ENCODE results near the gene GPATCH4.

DNA sequence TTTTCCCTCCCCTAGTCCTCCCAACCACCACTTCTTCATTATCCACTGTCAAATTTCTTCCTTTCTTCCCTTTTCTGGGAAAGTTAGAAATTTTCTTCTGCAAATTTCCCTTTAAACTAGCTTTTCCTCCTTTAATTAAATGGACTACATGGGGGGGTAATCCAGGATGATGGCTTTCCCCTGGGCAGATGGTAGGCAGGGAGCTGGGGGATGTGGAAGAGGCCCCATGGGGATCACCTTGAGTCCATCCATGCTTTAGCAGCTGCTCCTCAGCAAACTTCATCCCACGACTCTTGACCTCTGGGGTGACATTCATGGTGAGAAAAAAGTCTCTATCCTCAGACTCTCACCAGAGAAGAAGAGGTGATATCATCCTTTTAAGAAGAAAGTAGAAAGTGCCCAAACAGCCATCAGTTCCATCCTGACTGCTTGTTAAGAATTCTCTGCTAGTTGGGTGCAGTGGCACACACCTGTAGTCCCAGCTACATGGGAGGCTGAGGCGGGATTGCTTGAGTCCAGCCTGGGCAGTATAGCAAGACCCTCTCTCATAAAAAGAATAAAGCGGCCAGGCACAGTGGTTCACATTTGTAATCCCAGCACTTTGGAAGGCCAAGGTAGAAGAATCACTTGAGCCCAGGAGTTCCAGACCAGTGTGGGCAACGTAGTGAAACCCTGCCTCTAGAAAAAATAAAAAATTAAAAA is 2.4 kb downstream of the GPATCH4 start:
- TF ChIP-seq, protein P1, sequence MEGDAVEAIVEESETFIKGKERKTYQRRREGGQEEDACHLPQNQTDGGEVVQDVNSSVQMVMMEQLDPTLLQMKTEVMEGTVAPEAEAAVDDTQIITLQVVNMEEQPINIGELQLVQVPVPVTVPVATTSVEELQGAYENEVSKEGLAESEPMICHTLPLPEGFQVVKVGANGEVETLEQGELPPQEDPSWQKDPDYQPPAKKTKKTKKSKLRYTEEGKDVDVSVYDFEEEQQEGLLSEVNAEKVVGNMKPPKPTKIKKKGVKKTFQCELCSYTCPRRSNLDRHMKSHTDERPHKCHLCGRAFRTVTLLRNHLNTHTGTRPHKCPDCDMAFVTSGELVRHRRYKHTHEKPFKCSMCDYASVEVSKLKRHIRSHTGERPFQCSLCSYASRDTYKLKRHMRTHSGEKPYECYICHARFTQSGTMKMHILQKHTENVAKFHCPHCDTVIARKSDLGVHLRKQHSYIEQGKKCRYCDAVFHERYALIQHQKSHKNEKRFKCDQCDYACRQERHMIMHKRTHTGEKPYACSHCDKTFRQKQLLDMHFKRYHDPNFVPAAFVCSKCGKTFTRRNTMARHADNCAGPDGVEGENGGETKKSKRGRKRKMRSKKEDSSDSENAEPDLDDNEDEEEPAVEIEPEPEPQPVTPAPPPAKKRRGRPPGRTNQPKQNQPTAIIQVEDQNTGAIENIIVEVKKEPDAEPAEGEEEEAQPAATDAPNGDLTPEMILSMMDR (conservative IDR thresholded peaks at IDR 0.05; ENCODE audit: low read depth, low read length): no peak
- no peak for TF ChIP-seq EZH2 (IDR thresholded peaks at IDR 0.05; ENCODE audit: borderline replicate concordance, low read depth, low read length, poor library complexity, severe bottlenecking)

Measured in A673 (cell line).